ENCODE results near the gene ABCC8. TPM values are rescaled to one million over a fixed set of nuclear protein-coding genes. Genes with fewer than 3 reads are reported as not detected.

ABCC8 gene
- total and polyA plus RNA-seq, 2 donors (not counting 3 experiments of a cell fraction or from before 2014, with no cell fraction given), result not detected

GRCh38 chr11:17393472-17393871 is 83.2 kb downstream of the ABCC8 start:
- BruUV-seq (replicated peaks), result no TSS peak
- Histone ChIP-seq H4K20me1 (replicated peaks; ENCODE audit: control insufficient read depth, extremely low read depth, insufficient read depth, low read length) (no peaks in the 10 kb centered on the region), H3K4me2 (ENCODE audit: insufficient read depth, low read length) (no peak overlapping the region), H3K9me3 (replicated peaks; ENCODE audit: control insufficient read depth, insufficient read depth, low read length) (no peaks in the 10 kb centered on the region), H3K27ac (ENCODE audit: insufficient read depth, low read depth, low read length) (no peak overlapping the region), H3K4me3 (replicated peaks in 1 of 3; ENCODE audit: insufficient read depth in 1 of 3, low read depth in 1 of 3, low read length in 3 of 3) (no peak overlapping the region), H3K79me2 (ENCODE audit: control insufficient read depth, insufficient read depth, low read length) (no peaks in the 10 kb centered on the region), H3K9me1 (replicated peaks; ENCODE audit: control insufficient read depth, extremely low read depth, insufficient read depth, low read length) (no peaks in the 10 kb centered on the region), H2AFZ (ENCODE audit: low read depth, low read length) (no peak overlapping the region), H3K27me3 (ENCODE audit: control insufficient read depth in 2 of 2, insufficient read depth in 2 of 2, low read length in 2 of 2) (peaks cover 8 to 14% of the 10 kb centered on the region in 2 experiments), H3K9ac (replicated peaks; ENCODE audit: extremely low read depth, insufficient read depth, low read length) (no peak overlapping the region), H3K4me1 (ENCODE audit: control insufficient read depth, extremely low read depth, insufficient read depth, low read length) (no peaks in the 10 kb centered on the region), H3K36me3 (ENCODE audit: control insufficient read depth in 2 of 2, extremely low read depth in 1 of 2, insufficient read depth in 2 of 2, low read length in 2 of 2) (no peaks in the 10 kb centered on the region)
- POLR2A ChIA-PET, result no interaction called here
- dilution Hi-C loops (cut with MboI; ENCODE audit: extremely low pct_ligation_motif_present, low sequenced_read_pairs), result no loop called here
- FAIRE-seq (no peak), DNase-seq (ENCODE audit: low read depth, low spot score) (no peak)
- TF ChIP-seq GATA2 (IDR thresholded peaks at IDR 0.05; ENCODE audit: insufficient read depth, insufficient read length, low read depth, low read length), result no peak
- no peak for TF ChIP-seq MYC (IDR thresholded peaks at IDR 0.05; ENCODE audit: low read depth, low read length)
- no peak for TF ChIP-seq EZH2 (IDR thresholded peaks at IDR 0.05; ENCODE audit: borderline replicate concordance, low read depth, low read length, severe bottlenecking)
- no peak for TF ChIP-seq MAX (IDR thresholded peaks at IDR 0.05; ENCODE audit: insufficient read depth, insufficient read length)
- no peak for TF ChIP-seq CTCF (IDR thresholded peaks at IDR 0.05; ENCODE audit: extremely low read depth in 1 of 2, insufficient read depth in 1 of 2, low read depth in 1 of 2, low read length in 2 of 2)
- TF ChIP-seq JUN (IDR thresholded peaks at IDR 0.05; ENCODE audit: borderline replicate concordance, insufficient read depth, insufficient read length, low read depth), result no peak
- TF ChIP-seq FOS (IDR thresholded peaks at IDR 0.05; ENCODE audit: borderline replicate concordance, insufficient read depth, low read length), result no peak
- no peak for TF ChIP-seq POLR2AphosphoS5 (IDR thresholded peaks at IDR 0.05; ENCODE audit: insufficient read depth, low read depth, low read length)
- TF ChIP-seq POLR2A (IDR thresholded peaks at IDR 0.05; ENCODE audit: low read depth, low read length), result no peak
- intact Hi-C loops (cut with micrococcal nuclease), result no loop called here
- CTCF ChIA-PET, result interaction anchor here (0.7 to 1.4 kb wide), 3 partner anchors 10 to 134 kb away, joined by 3 to 5 read pairs (median 5); no protein-coding TSS in a partner anchor

Measured in endothelial cell of umbilical vein (primary cell).